ENCODE results near the gene CTF1.
"Not testable (repeated sequence)": the region's sequence is repeated elsewhere in the genome, so short reads cannot be mapped to it uniquely, and the experiment has no call there.

Gene CTF1

GRCh38 chr16:30929167-30929566 lies 32.8 kb downstream of the CTF1 start:
- in situ Hi-C loops (cut with MboI; ENCODE audit: low sequenced_read_pairs, unreplicated experiment), result no loop called here
- TF ChIP-seq CTCF (IDR thresholded peaks at IDR 0.05; ENCODE audit: borderline replicate concordance, control extremely low read depth, extremely low read depth, insufficient read depth, missing control alignments), result no peak
- peak; percentile 52 for DNase-seq (ENCODE audit: low spot score)

GRCh38 chr16:30930160-30930571 lies 33.8 kb downstream of the CTF1 start:
- TF ChIP-seq CTCF (IDR thresholded peaks at IDR 0.05; ENCODE audit: borderline replicate concordance, control extremely low read depth, extremely low read depth, insufficient read depth, missing control alignments), result no peak
- in situ Hi-C loops (cut with MboI; ENCODE audit: low sequenced_read_pairs, unreplicated experiment), result no loop called here
- no peak for DNase-seq (ENCODE audit: low spot score)

- no peak for DNase-seq (ENCODE audit: low spot score)
- no peak for TF ChIP-seq CTCF (IDR thresholded peaks at IDR 0.05; ENCODE audit: borderline replicate concordance, control extremely low read depth, extremely low read depth, insufficient read depth, missing control alignments)
- in situ Hi-C loops (cut with MboI; ENCODE audit: low sequenced_read_pairs, unreplicated experiment), result no loop called here
These were observed 34.7 kb downstream of the CTF1 start for GRCh38 chr16:30931068-30931650.

GRCh38 chr16:30934827-30935557 lies 38.6 kb downstream of the CTF1 start:
- in situ Hi-C loops (cut with MboI; ENCODE audit: low sequenced_read_pairs, unreplicated experiment), result no loop called here
- DNase-seq (ENCODE audit: low spot score), result peak; percentile 52

GRCh38 chr16:30937692-30938091 lies 41.3 kb downstream of the CTF1 start:
- in situ Hi-C loops (cut with MboI; ENCODE audit: low sequenced_read_pairs, unreplicated experiment), result no loop called here
- TF ChIP-seq CTCF (IDR thresholded peaks at IDR 0.05; ENCODE audit: borderline replicate concordance, control extremely low read depth, extremely low read depth, insufficient read depth, missing control alignments), result no peak
- no peak for DNase-seq (ENCODE audit: low spot score)

More at GRCh38 chr16:30934827-30935557, 38.6 kb downstream of the CTF1 start:
- TF ChIP-seq CTCF (IDR thresholded peaks at IDR 0.05; ENCODE audit: borderline replicate concordance, control extremely low read depth, extremely low read depth, insufficient read depth, missing control alignments), result peak; percentile 40

- in situ Hi-C loops (cut with MboI; ENCODE audit: low sequenced_read_pairs, unreplicated experiment); DNase-seq (ENCODE audit: low spot score): not testable (repeated sequence)
These were observed 43.2 kb downstream of the CTF1 start for GRCh38 chr16:30939571-30939970.

Data from GM13976 (cell line).